OCI-LY3 (cell line): ENCODE results near the gene EMC9.

Experiments
- H2AFZ ChIP-seq: fragments of 200-600, 300-600 bp; shearing (Covaris generic); 2 replicates; pipeline ENCODE4 v1.6.0; 2014; ENCODE audit warnings: antibody characterized with exemption, low read depth, low read length
- H3K27ac ChIP-seq: fragments of 200-600, 300-600 bp; sonication (generic); 2 replicates; pipeline ENCODE4 v1.5.1; 2014; ENCODE audit warnings: mild to moderate bottlenecking, low read length, moderate library complexity, mixed read lengths
- H3K27me3 ChIP-seq: fragments of 200-600, 300-600 bp; sonication (generic); 2 replicates; pipeline ENCODE4 v1.6.1; 2014; ENCODE audit warnings: low read depth, low read length, mixed read lengths
- H3K36me3 ChIP-seq: fragments of 200-600, 300-600 bp; sonication (generic); replicated peaks from 2 replicates; pipeline ENCODE3; 2014; ENCODE audit warnings: low read depth, low read length, mixed read lengths
- H3K4me1 ChIP-seq: fragments of 300-600, 200-600 bp; sonication (generic); 2 replicates; pipeline ENCODE4 v1.6.1; 2014; ENCODE audit warnings: low read length, mixed read lengths
- H3K4me2 ChIP-seq: fragments of 200-600, 300-600 bp; sonication (generic); 2 replicates; pipeline ENCODE4 v1.6.1; 2014; ENCODE audit warnings: low read length, mixed read lengths
- H3K4me3 ChIP-seq: fragments of 300-600, 200-600 bp; sonication (generic); 2 replicates; pipeline ENCODE4 v1.5.1; 2014; ENCODE audit warnings: antibody characterized with exemption, mild to moderate bottlenecking, low read length, moderate library complexity
- H3K79me2 ChIP-seq: fragments of 300-600, 200-600 bp; shearing (Covaris generic); 2 replicates; pipeline ENCODE4 v1.6.1; 2014; ENCODE audit warnings: mild to moderate bottlenecking, low read length, mixed read lengths
- H3K9ac ChIP-seq: fragments of 300-600, 200-600 bp; shearing (Covaris generic); 2 replicates; pipeline ENCODE4 v1.6.0; 2014; ENCODE audit warnings: mild to moderate bottlenecking, low read length, moderate library complexity
- H3K9me3 ChIP-seq: fragments of 200-600, 300-600 bp; shearing (Covaris generic); 2 replicates; pipeline ENCODE4 v1.6.1; 2014; ENCODE audit warnings: low read length, mixed read lengths; ENCODE audit not compliant: insufficient read depth
- H4K20me1 ChIP-seq: fragments of 200-600, 300-600 bp; sonication (generic); 2 replicates; pipeline ENCODE4 v1.6.1; 2016; ENCODE audit warnings: low read length, mixed read lengths; ENCODE audit not compliant: insufficient read depth
- EZH2phosphoT487 ChIP-seq: fragments of 200-600 bp; shearing (Covaris generic); IDR thresholded peaks from 2 replicates; pipeline ENCODE4 v1.6.1; 2018; ENCODE audit warnings: antibody characterized with exemption, mixed run types, low read depth
- TF ChIP-seq, protein P1 (sequence below): fragments of 200-600, 300-600 bp; sonication (generic); IDR thresholded peaks from 2 replicates; pipeline ENCODE4 v1.5.1; 2014; ENCODE audit warnings: antibody characterized with exemption, low read length, low read depth

Gene EMC9

DNA sequence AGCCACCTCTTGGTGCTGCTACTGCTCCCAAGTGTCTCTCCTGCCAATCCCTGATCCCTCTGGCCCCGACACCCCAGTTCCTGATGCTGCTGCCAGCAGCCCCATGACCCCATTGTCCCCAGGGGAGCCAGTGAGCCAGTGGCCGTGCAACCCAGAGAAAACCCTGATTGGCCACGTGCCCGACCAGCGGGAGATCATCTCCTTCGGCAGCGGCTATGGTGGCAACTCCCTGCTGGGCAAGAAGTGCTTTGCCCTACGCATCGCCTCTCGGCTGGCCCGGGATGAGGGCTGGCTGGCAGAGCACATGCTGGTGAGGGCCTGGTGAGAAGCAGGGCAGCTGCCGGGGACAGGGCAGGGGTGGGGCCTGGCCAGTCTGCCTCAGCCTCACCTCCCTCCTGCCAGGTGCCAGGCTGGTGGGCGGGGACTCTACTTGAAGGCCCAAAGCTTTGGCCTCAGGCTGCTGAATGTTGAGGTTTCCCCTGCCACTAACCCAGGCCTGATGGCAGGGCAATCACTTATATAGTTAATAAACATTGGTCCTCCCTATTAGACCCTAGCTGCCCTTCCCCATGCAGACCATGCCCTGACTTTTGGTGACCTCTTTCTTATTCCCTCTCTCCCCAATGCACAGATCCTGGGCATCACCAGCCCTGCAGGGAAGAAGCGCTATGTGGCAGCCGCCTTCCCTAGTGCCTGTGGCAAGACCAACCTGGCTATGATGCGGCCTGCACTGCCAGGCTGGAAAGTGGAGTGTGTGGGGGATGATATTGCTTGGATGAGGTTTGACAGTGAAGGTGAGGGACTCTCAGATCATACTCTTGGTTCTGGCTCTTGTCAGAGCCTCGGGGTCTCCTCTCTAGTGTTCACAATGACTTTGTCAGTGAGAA is 42.2 kb downstream of the EMC9 start:
- Histone ChIP-seq H2AFZ (no peak overlapping the region), H3K9ac (no peak overlapping the region), H3K4me2 (no peak overlapping the region), H3K9me3 (no peaks in the 10 kb centered on the region), H4K20me1 (no peaks in the 10 kb centered on the region), H3K27ac (no peak overlapping the region), H3K79me2 (peaks cover 17% of the 10 kb centered on the region), H3K27me3 (no peaks in the 10 kb centered on the region), H3K4me1 (peaks cover 8% of the 10 kb centered on the region), H3K4me3 (no peak overlapping the region), H3K36me3 (peaks cover 58% of the 10 kb centered on the region)
- no peak for TF ChIP-seq EZH2phosphoT487
- TF ChIP-seq, protein P1, sequence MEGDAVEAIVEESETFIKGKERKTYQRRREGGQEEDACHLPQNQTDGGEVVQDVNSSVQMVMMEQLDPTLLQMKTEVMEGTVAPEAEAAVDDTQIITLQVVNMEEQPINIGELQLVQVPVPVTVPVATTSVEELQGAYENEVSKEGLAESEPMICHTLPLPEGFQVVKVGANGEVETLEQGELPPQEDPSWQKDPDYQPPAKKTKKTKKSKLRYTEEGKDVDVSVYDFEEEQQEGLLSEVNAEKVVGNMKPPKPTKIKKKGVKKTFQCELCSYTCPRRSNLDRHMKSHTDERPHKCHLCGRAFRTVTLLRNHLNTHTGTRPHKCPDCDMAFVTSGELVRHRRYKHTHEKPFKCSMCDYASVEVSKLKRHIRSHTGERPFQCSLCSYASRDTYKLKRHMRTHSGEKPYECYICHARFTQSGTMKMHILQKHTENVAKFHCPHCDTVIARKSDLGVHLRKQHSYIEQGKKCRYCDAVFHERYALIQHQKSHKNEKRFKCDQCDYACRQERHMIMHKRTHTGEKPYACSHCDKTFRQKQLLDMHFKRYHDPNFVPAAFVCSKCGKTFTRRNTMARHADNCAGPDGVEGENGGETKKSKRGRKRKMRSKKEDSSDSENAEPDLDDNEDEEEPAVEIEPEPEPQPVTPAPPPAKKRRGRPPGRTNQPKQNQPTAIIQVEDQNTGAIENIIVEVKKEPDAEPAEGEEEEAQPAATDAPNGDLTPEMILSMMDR, result no peak

DNA sequence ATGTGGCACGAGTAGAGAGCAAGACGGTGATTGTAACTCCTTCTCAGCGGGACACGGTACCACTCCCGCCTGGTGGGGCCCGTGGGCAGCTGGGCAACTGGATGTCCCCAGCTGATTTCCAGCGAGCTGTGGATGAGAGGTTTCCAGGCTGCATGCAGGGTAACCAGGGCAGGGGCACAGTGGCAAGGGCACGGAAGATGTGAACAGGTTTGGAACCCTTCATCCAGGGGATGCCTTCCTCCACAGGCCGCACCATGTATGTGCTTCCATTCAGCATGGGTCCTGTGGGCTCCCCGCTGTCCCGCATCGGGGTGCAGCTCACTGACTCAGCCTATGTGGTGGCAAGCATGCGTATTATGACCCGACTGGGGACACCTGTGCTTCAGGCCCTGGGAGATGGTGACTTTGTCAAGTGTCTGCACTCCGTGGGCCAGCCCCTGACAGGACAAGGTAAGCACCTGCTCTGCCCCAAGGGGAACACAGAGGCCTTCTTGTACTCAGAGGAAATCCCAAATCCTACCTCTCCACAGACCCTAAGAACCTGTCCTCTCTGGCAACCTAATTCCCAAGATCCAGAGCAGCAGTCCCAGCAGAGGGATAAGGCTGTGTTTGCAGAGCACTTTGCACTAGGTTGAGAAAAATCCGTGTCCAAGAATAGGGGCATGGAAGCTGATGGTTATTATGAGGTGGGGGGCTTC is 43.0 kb downstream of the EMC9 start:
- Histone ChIP-seq H4K20me1 (no peaks in the 10 kb centered on the region), H3K9me3 (no peaks in the 10 kb centered on the region), H3K4me2 (no peak overlapping the region), H3K9ac (no peak overlapping the region), H3K36me3 (peaks cover 50% of the 10 kb centered on the region), H3K27ac (no peak overlapping the region), H3K4me3 (no peak overlapping the region), H3K4me1 (peaks cover 12% of the 10 kb centered on the region), H2AFZ (no peak overlapping the region), H3K27me3 (no peaks in the 10 kb centered on the region), H3K79me2 (peaks cover 17% of the 10 kb centered on the region)
- TF ChIP-seq, protein P1, result no peak
- TF ChIP-seq EZH2phosphoT487, result no peak

DNA sequence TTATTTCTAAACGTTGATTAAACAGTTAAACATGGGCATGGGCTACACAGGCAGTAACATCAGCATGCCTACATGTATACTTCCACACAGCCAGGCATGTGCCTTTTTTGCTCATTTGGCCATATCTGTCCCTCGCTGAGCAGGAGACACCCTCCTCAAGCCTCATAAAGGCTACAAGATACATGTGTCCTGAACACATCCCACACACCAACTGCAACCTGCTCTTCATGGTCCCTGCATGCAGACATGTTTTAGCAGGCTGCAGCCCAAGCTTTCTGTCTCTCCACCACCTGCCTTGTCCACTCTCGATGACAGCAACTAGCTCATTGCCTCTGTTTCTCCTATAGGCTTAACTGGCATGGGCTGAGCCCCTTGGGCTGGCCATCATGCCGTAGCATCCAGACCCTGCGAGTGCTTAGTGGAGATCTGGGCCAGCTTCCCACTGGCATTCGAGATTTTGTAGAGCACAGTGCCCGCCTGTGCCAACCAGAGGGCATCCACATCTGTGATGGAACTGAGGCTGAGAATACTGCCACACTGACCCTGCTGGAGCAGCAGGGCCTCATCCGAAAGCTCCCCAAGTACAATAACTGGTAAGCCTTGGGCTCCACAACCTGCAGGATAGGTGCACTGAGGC is 44.7 kb downstream of the EMC9 start:
- Histone ChIP-seq H3K9me3 (no peaks in the 10 kb centered on the region), H3K27me3 (no peaks in the 10 kb centered on the region), H2AFZ (no peak overlapping the region), H3K79me2 (peaks cover 17% of the 10 kb centered on the region), H3K27ac (no peak overlapping the region), H3K36me3 (peaks cover 37% of the 10 kb centered on the region), H4K20me1 (no peaks in the 10 kb centered on the region), H3K4me3 (no peak overlapping the region), H3K4me1 (peaks cover 15% of the 10 kb centered on the region), H3K4me2 (no peak overlapping the region), H3K9ac (no peak overlapping the region)
- no peak for TF ChIP-seq EZH2phosphoT487
- TF ChIP-seq, protein P1, result no peak
